CD4-positive, alpha-beta T cell treated with Interferon gamma for 1 hour (primary cell): ENCODE results near the gene HOXD4.

Experiments used
- DNase-seq: peaks from one replicate; pipeline ENCODE4 v3.0.0-alpha.2; 2020

HOXD4 gene

DNA sequence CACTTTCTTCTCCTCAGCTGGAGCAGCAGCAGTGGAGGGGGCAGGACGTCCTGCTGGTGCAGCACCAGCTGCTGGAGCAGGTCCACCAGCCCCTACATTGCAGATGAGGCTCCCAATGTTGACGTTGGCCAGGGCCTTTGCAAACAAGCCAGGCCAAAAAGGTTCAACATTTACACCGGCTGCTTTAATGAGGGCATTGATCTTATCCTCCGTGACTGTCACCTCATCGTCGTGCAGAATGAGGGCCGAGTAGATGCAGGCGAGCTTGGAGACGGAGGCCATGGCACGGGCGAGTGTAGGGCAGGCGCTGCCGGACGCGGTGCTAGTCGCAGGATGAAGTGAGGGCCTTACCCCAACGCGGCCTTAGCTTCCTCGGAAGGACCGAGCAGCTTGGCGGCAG lies 49.6 kb downstream of the HOXD4 start:
- no peak for DNase-seq

DNA sequence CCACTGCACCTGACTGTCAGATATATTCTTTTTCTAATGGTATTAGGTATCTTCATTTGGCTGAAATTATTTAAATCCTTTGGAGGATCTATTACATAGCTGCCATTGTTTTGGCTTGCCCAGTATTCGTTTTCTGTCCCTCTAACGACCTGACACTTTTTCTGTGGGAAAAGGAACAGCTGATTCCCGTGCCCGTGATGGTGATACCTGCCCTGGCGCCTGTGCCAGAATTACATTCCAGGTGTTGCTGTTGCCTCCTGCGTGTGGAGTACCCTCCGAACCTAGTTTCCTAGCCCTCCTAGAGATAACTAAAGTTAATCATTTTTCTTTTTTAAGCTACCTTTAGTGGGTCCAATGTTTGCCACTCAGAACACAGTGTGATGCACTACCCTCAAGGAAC lies 51.1 kb downstream of the HOXD4 start:
- no peak for DNase-seq
